ENCODE results near the gene SMC6. TPM values are rescaled to one million over a fixed set of nuclear protein-coding genes. Genes with fewer than 3 reads are reported as not detected.

The SMC6 gene
- total RNA-seq, 1 experiment from 2014 or later, result 46.7 TPM

- Mint-ChIP-seq H3K4me3 (no peak overlapping the region), H3K27me3 (ENCODE audit: low read depth) (no peaks in the 10 kb centered on the region), H3K36me3 (peaks cover 51% of the 10 kb centered on the region), H3K9me3 (no peaks in the 10 kb centered on the region), H3K27ac (no peak overlapping the region), H3K4me1 (peaks cover 10% of the 10 kb centered on the region)
- ChIA-PET CTCF (interaction anchor here (1.0 to 1.6 kb wide), 3 partner anchors 14 to 62 kb away, joined by 3 to 6 read pairs (median 3); partner anchors contain the start of genes GEN1 and SMC6), POLR2A (no interaction called here)
- ATAC-seq (no peak), DNase-seq (ENCODE audit: low spot score) (no peak)
- TF ChIP-seq GTF2I (CRISPR knock-in tag; conservative IDR thresholded peaks at IDR 0.05) (no peak), GRHL2 (CRISPR knock-in tag; IDR thresholded peaks at IDR 0.05; ENCODE audit: insufficient replicate concordance, severe bottlenecking) (no peak), TP53 (CRISPR knock-in tag; IDR thresholded peaks at IDR 0.05) (no peak), ZNF396 (CRISPR knock-in tag; IDR thresholded peaks at IDR 0.05; ENCODE audit: borderline replicate concordance) (no peak), ZNF416 (CRISPR knock-in tag; IDR thresholded peaks at IDR 0.05) (no peak), ZNF138 (CRISPR knock-in tag; conservative IDR thresholded peaks at IDR 0.05) (no peak), NFYB (CRISPR knock-in tag; conservative IDR thresholded peaks at IDR 0.05; ENCODE audit: low read depth) (no peak), ESRRA (CRISPR knock-in tag; IDR thresholded peaks at IDR 0.05; ENCODE audit: borderline replicate concordance) (no peak), SP1 (CRISPR knock-in tag; conservative IDR thresholded peaks at IDR 0.05) (no peak), FOXJ3 (CRISPR knock-in tag; IDR thresholded peaks at IDR 0.05; ENCODE audit: borderline replicate concordance) (no peak), KAT7 (CRISPR knock-in tag; IDR thresholded peaks at IDR 0.05; ENCODE audit: borderline replicate concordance) (no peak), TEAD4 (CRISPR knock-in tag; IDR thresholded peaks at IDR 0.05) (no peak)
These were observed 20.0 kb downstream of the SMC6 start for GRCh38 chr2:17733599-17733998.

GRCh38 chr2:17729880-17730279 is 23.7 kb downstream of the SMC6 start:
- Mint-ChIP-seq H3K4me1 (peaks cover 10% of the 10 kb centered on the region), H3K4me3 (no peak overlapping the region), H3K9me3 (no peaks in the 10 kb centered on the region), H3K27me3 (ENCODE audit: low read depth) (no peaks in the 10 kb centered on the region), H3K27ac (no peak overlapping the region), H3K36me3 (peaks cover 43% of the 10 kb centered on the region)
- CTCF ChIA-PET, result interaction anchor here (0.7 kb wide), 1 partner anchor 9 kb away, joined by 3 read pairs; no protein-coding TSS in a partner anchor
- POLR2A ChIA-PET, result no interaction called here
- DNase-seq (ENCODE audit: low spot score) (no peak), ATAC-seq (no peak)
- TF ChIP-seq, protein P1, sequence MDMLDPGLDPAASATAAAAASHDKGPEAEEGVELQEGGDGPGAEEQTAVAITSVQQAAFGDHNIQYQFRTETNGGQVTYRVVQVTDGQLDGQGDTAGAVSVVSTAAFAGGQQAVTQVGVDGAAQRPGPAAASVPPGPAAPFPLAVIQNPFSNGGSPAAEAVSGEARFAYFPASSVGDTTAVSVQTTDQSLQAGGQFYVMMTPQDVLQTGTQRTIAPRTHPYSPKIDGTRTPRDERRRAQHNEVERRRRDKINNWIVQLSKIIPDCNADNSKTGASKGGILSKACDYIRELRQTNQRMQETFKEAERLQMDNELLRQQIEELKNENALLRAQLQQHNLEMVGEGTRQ (CRISPR knock-in tag; IDR thresholded peaks at IDR 0.05), result no peak
- TF ChIP-seq IRF2 (CRISPR knock-in tag; IDR thresholded peaks at IDR 0.05; ENCODE audit: borderline replicate concordance, low read depth) (no peak), MAX (CRISPR knock-in tag; IDR thresholded peaks at IDR 0.05) (no peak), FOXJ3 (CRISPR knock-in tag; IDR thresholded peaks at IDR 0.05; ENCODE audit: borderline replicate concordance) (no peak), TEAD4 (CRISPR knock-in tag; IDR thresholded peaks at IDR 0.05) (no peak), ZNF396 (CRISPR knock-in tag; IDR thresholded peaks at IDR 0.05; ENCODE audit: borderline replicate concordance) (no peak), ZNF512 (CRISPR knock-in tag; IDR thresholded peaks at IDR 0.05; ENCODE audit: borderline replicate concordance) (no peak), NR3C1 (CRISPR knock-in tag; conservative IDR thresholded peaks at IDR 0.05; ENCODE audit: low read depth) (no peak), ZNF317 (CRISPR knock-in tag; IDR thresholded peaks at IDR 0.05; ENCODE audit: borderline replicate concordance, low read depth) (no peak), ELF4 (CRISPR knock-in tag; IDR thresholded peaks at IDR 0.05; ENCODE audit: low read depth) (no peak), OVOL2 (CRISPR knock-in tag; IDR thresholded peaks at IDR 0.05; ENCODE audit: borderline replicate concordance) (no peak), ATF1 (CRISPR knock-in tag; IDR thresholded peaks at IDR 0.05) (no peak)
- TF ChIP-seq, protein P2, sequence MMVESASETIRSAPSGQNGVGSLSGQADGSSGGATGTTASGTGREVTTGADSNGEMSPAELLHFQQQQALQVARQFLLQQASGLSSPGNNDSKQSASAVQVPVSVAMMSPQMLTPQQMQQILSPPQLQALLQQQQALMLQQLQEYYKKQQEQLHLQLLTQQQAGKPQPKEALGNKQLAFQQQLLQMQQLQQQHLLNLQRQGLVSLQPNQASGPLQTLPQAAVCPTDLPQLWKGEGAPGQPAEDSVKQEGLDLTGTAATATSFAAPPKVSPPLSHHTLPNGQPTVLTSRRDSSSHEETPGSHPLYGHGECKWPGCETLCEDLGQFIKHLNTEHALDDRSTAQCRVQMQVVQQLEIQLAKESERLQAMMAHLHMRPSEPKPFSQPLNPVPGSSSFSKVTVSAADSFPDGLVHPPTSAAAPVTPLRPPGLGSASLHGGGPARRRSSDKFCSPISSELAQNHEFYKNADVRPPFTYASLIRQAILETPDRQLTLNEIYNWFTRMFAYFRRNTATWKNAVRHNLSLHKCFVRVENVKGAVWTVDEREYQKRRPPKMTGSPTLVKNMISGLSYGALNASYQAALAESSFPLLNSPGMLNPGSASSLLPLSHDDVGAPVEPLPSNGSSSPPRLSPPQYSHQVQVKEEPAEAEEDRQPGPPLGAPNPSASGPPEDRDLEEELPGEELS (CRISPR knock-in tag; IDR thresholded peaks at IDR 0.05), result no peak
- TF ChIP-seq, protein P3, sequence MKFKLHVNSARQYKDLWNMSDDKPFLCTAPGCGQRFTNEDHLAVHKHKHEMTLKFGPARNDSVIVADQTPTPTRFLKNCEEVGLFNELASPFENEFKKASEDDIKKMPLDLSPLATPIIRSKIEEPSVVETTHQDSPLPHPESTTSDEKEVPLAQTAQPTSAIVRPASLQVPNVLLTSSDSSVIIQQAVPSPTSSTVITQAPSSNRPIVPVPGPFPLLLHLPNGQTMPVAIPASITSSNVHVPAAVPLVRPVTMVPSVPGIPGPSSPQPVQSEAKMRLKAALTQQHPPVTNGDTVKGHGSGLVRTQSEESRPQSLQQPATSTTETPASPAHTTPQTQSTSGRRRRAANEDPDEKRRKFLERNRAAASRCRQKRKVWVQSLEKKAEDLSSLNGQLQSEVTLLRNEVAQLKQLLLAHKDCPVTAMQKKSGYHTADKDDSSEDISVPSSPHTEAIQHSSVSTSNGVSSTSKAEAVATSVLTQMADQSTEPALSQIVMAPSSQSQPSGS (CRISPR knock-in tag; IDR thresholded peaks at IDR 0.05; ENCODE audit: borderline replicate concordance, low read depth), result no peak
- TF ChIP-seq, protein P4, sequence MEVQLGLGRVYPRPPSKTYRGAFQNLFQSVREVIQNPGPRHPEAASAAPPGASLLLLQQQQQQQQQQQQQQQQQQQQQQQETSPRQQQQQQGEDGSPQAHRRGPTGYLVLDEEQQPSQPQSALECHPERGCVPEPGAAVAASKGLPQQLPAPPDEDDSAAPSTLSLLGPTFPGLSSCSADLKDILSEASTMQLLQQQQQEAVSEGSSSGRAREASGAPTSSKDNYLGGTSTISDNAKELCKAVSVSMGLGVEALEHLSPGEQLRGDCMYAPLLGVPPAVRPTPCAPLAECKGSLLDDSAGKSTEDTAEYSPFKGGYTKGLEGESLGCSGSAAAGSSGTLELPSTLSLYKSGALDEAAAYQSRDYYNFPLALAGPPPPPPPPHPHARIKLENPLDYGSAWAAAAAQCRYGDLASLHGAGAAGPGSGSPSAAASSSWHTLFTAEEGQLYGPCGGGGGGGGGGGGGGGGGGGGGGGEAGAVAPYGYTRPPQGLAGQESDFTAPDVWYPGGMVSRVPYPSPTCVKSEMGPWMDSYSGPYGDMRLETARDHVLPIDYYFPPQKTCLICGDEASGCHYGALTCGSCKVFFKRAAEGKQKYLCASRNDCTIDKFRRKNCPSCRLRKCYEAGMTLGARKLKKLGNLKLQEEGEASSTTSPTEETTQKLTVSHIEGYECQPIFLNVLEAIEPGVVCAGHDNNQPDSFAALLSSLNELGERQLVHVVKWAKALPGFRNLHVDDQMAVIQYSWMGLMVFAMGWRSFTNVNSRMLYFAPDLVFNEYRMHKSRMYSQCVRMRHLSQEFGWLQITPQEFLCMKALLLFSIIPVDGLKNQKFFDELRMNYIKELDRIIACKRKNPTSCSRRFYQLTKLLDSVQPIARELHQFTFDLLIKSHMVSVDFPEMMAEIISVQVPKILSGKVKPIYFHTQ (CRISPR knock-in tag; IDR thresholded peaks at IDR 0.05), result no peak
- TF ChIP-seq, protein P5, sequence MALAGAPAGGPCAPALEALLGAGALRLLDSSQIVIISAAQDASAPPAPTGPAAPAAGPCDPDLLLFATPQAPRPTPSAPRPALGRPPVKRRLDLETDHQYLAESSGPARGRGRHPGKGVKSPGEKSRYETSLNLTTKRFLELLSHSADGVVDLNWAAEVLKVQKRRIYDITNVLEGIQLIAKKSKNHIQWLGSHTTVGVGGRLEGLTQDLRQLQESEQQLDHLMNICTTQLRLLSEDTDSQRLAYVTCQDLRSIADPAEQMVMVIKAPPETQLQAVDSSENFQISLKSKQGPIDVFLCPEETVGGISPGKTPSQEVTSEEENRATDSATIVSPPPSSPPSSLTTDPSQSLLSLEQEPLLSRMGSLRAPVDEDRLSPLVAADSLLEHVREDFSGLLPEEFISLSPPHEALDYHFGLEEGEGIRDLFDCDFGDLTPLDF (CRISPR knock-in tag; IDR thresholded peaks at IDR 0.05), result no peak
